ENCODE measurements around the gene KRT78. TPM values are rescaled to one million over a fixed set of nuclear protein-coding genes. Genes with fewer than 3 reads are reported as not detected.
"Not testable (repeated sequence)": the region's sequence is repeated elsewhere in the genome, so short reads cannot be mapped to it uniquely, and the experiment has no call there.

Gene KRT78
- total RNA-seq, 1 donor from 2014 or later = 89.1 TPM

GRCh38 chr12:52862023-52862422 is 13.2 kb upstream of the KRT78 start:
- Histone ChIP-seq H3K4me3 (no peak overlapping the region), H3K36me3 (no peaks in the 10 kb centered on the region), H3K27me3 (no peaks in the 10 kb centered on the region), H3K27ac (no peak overlapping the region), H3K9me3 (no peaks in the 10 kb centered on the region), H3K4me1 (peaks cover 11% of the 10 kb centered on the region)
- no peak for DNase-seq (ENCODE audit: extremely low spot score in 2 of 2)
- no peak for TF ChIP-seq POLR2AphosphoS5 (IDR thresholded peaks at IDR 0.05; ENCODE audit: insufficient read depth in 1 of 2, low read depth in 1 of 2)
- TF ChIP-seq POLR2A (IDR thresholded peaks at IDR 0.05) = no peak
- TF ChIP-seq, protein P1, sequence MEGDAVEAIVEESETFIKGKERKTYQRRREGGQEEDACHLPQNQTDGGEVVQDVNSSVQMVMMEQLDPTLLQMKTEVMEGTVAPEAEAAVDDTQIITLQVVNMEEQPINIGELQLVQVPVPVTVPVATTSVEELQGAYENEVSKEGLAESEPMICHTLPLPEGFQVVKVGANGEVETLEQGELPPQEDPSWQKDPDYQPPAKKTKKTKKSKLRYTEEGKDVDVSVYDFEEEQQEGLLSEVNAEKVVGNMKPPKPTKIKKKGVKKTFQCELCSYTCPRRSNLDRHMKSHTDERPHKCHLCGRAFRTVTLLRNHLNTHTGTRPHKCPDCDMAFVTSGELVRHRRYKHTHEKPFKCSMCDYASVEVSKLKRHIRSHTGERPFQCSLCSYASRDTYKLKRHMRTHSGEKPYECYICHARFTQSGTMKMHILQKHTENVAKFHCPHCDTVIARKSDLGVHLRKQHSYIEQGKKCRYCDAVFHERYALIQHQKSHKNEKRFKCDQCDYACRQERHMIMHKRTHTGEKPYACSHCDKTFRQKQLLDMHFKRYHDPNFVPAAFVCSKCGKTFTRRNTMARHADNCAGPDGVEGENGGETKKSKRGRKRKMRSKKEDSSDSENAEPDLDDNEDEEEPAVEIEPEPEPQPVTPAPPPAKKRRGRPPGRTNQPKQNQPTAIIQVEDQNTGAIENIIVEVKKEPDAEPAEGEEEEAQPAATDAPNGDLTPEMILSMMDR (IDR thresholded peaks at IDR 0.05) = no peak
- intact Hi-C loops (cut with DNase I) = no loop called here

DNA sequence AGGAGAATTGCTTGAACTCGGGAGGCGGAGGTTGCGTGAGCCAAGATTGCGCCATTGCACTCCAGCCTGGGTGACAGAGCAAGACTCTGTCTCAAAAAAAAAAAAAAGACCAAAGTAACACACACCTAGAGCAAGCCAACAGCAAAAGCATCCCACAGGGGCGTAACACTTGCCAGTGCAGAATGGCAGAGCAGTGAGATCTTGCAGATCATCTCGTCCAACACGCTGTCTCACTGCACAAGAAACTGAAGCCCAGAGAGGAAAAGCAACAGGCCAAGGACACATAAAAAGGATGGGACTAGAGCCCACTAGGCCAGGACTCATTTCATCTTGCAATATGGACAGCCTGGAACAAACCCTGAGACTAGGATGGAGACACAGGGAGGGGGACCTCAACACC is 12.7 kb upstream of the KRT78 start:
- intact Hi-C loops (cut with DNase I) = no loop called here
- no peak overlapping the region for H3K4me3 ChIP-seq
- H3K27ac ChIP-seq = peak overlapping the region; percentile 36
- H3K27me3 ChIP-seq = no peaks in the 10 kb centered on the region
- H3K9me3 ChIP-seq = no peaks in the 10 kb centered on the region
- H3K36me3 ChIP-seq = no peaks in the 10 kb centered on the region
- TF ChIP-seq POLR2AphosphoS5 (IDR thresholded peaks at IDR 0.05; ENCODE audit: insufficient read depth in 1 of 2, low read depth in 1 of 2) (no peak), POLR2A (IDR thresholded peaks at IDR 0.05) (no peak)
- TF ChIP-seq, protein P1 (IDR thresholded peaks at IDR 0.05) = no peak
- DNase-seq (ENCODE audit: extremely low spot score in 2 of 2) = peak in 1 of 2 donors; percentile 67
- H3K4me1 ChIP-seq = peaks cover 10% of the 10 kb centered on the region

- H3K4me1 ChIP-seq = peaks cover 10% of the 10 kb centered on the region
- intact Hi-C loops (cut with DNase I) = no loop called here
- H3K9me3 ChIP-seq = no peaks in the 10 kb centered on the region
- no peaks in the 10 kb centered on the region for H3K36me3 ChIP-seq
- H3K4me3 ChIP-seq = no peak overlapping the region
- TF ChIP-seq POLR2A (IDR thresholded peaks at IDR 0.05) = no peak
- TF ChIP-seq, protein P1 (IDR thresholded peaks at IDR 0.05) = no peak
- peak in 1 of 2 donors; percentile 36 for TF ChIP-seq POLR2AphosphoS5 (IDR thresholded peaks at IDR 0.05; ENCODE audit: insufficient read depth in 1 of 2, low read depth in 1 of 2)
- H3K27me3 ChIP-seq = no peaks in the 10 kb centered on the region
- H3K27ac ChIP-seq = peak overlapping the region; percentile 36
- DNase-seq (ENCODE audit: extremely low spot score in 2 of 2) = no peak
Observed at GRCh38 chr12:52860102-52860823, 11.5 kb upstream of the KRT78 start.

DNA sequence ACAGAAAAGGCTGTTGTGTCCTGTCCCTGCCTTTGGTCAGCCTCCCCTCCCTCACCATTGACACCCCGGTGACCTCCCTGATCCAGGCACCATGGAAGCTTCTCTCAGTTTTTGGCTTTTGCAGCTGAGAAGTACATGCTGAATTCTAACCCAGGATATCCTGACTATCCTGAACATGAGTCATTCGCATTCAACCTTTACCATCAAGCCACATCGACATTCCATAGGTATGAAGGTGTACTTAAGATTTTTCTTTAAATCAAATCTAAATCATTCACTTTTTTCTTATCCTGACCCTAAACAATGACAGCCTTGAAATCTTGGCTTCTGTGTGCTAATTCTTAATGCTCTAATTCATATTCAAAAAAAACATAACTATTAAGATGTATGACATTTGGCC is 8.7 kb upstream of the KRT78 start:
- intact Hi-C loops (cut with DNase I) = no loop called here
- DNase-seq (ENCODE audit: extremely low spot score in 2 of 2) = no peak
- H3K27me3 ChIP-seq = no peaks in the 10 kb centered on the region
- H3K27ac ChIP-seq = no peak overlapping the region
- H3K36me3 ChIP-seq = no peaks in the 10 kb centered on the region
- no peak overlapping the region for H3K4me3 ChIP-seq
- no peak for TF ChIP-seq POLR2A (IDR thresholded peaks at IDR 0.05)
- TF ChIP-seq, protein P1 (IDR thresholded peaks at IDR 0.05) = no peak
- H3K4me1 ChIP-seq = peaks cover 10% of the 10 kb centered on the region
- no peaks in the 10 kb centered on the region for H3K9me3 ChIP-seq

DNA sequence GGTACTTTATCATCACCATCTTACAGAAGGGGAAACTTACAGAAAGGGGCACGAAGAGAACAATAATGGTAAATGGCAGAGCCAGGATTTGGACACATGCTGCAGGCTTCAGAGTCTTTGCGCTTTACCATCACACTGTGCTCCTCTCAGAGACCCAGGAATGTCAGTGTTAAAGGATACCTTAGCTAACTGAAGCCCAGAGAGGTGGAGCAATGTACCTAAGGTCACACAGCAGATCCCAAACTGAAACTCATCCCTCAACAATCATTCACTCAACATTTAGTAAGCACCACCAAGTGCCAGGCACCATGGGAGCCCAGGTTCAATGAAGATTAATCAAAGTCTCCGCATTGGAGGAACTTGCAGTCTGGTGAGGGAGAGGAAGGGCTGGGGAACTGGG is 8.0 kb upstream of the KRT78 start:
- Histone ChIP-seq H3K27ac (no peak overlapping the region), H3K9me3 (no peaks in the 10 kb centered on the region), H3K4me1 (peaks cover 10% of the 10 kb centered on the region), H3K4me3 (no peak overlapping the region), H3K36me3 (no peaks in the 10 kb centered on the region), H3K27me3 (no peaks in the 10 kb centered on the region)
- TF ChIP-seq POLR2AphosphoS5 (IDR thresholded peaks at IDR 0.05; ENCODE audit: insufficient read depth in 1 of 2, low read depth in 1 of 2) (no peak), POLR2A (IDR thresholded peaks at IDR 0.05) (no peak)
- TF ChIP-seq, protein P1 (IDR thresholded peaks at IDR 0.05) = no peak
- intact Hi-C loops (cut with DNase I) = no loop called here
- DNase-seq (ENCODE audit: extremely low spot score in 2 of 2) = no peak

DNA sequence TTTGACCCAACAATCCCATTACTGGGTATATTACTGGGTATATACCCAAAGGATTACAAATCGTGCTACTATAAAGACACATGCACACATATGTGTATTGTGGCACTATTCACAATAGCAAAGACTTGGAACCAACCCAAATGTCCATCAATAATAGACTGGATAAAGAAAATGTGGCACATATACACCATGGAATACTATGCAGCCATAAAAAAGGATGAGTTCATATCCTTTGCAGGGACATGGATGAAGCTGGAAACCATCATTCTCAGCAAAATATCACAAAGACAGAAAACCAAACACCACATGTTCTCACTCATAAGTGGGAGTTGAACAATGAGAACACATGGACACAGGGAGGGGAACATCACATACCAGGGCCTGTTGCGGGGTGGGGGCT is 7.3 kb upstream of the KRT78 start:
- H3K27ac ChIP-seq; H3K4me3 ChIP-seq; intact Hi-C loops (cut with DNase I); H3K9me3 ChIP-seq; H3K36me3 ChIP-seq; DNase-seq (ENCODE audit: extremely low spot score in 2 of 2); H3K27me3 ChIP-seq: not testable (repeated sequence)
- H3K4me1 ChIP-seq = peaks cover 10% of the 10 kb centered on the region

Data from vagina (tissue), 2 donors.